Ishikawa (cell line): Measurements from ENCODE around the gene EXOC4.

Experiments
- EGR1 ChIP-seq: IDR thresholded peaks from 2 replicates; pipeline ENCODE4 v1.6.1; 2012
- EP300 ChIP-seq: IDR thresholded peaks from 2 replicates; pipeline ENCODE4 v1.6.1; 2012; ENCODE audit warnings: borderline replicate concordance
- MAX ChIP-seq: IDR thresholded peaks from 2 replicates; pipeline ENCODE4 v1.6.1; 2012
- NFIC ChIP-seq: IDR thresholded peaks from 2 replicates; pipeline ENCODE4 v1.6.1; 2012
- RAD21 ChIP-seq: IDR thresholded peaks from 2 replicates; pipeline ENCODE4 v1.6.1; 2012; ENCODE audit warnings: low read depth
- YY1 ChIP-seq: IDR thresholded peaks from 2 replicates; pipeline ENCODE4 v1.6.1; 2012; ENCODE audit warnings: low read depth
- TF ChIP-seq, protein P1 (sequence below): IDR thresholded peaks from 2 replicates; pipeline ENCODE4 v1.6.1; 2012; ENCODE audit warnings: low read depth, mild to moderate bottlenecking

- no peak for TF ChIP-seq NFIC
- TF ChIP-seq, protein P1, sequence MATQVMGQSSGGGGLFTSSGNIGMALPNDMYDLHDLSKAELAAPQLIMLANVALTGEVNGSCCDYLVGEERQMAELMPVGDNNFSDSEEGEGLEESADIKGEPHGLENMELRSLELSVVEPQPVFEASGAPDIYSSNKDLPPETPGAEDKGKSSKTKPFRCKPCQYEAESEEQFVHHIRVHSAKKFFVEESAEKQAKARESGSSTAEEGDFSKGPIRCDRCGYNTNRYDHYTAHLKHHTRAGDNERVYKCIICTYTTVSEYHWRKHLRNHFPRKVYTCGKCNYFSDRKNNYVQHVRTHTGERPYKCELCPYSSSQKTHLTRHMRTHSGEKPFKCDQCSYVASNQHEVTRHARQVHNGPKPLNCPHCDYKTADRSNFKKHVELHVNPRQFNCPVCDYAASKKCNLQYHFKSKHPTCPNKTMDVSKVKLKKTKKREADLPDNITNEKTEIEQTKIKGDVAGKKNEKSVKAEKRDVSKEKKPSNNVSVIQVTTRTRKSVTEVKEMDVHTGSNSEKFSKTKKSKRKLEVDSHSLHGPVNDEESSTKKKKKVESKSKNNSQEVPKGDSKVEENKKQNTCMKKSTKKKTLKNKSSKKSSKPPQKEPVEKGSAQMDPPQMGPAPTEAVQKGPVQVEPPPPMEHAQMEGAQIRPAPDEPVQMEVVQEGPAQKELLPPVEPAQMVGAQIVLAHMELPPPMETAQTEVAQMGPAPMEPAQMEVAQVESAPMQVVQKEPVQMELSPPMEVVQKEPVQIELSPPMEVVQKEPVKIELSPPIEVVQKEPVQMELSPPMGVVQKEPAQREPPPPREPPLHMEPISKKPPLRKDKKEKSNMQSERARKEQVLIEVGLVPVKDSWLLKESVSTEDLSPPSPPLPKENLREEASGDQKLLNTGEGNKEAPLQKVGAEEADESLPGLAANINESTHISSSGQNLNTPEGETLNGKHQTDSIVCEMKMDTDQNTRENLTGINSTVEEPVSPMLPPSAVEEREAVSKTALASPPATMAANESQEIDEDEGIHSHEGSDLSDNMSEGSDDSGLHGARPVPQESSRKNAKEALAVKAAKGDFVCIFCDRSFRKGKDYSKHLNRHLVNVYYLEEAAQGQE, result no peak
- no peak for TF ChIP-seq EP300
- TF ChIP-seq YY1, result no peak
- TF ChIP-seq EGR1, result no peak
- no peak for TF ChIP-seq RAD21
- TF ChIP-seq MAX, result no peak
These were observed 831.0 kb downstream of the EXOC4 start for GRCh38 chr7:134083766-134084487.
